ENCODE data around the gene MTR. TPM values are rescaled to one million over a fixed set of nuclear protein-coding genes. Genes with fewer than 3 reads are reported as not detected.

The MTR gene
- polyA plus RNA-seq, 2 donors: 2.4 to 3.6 TPM

DNA sequence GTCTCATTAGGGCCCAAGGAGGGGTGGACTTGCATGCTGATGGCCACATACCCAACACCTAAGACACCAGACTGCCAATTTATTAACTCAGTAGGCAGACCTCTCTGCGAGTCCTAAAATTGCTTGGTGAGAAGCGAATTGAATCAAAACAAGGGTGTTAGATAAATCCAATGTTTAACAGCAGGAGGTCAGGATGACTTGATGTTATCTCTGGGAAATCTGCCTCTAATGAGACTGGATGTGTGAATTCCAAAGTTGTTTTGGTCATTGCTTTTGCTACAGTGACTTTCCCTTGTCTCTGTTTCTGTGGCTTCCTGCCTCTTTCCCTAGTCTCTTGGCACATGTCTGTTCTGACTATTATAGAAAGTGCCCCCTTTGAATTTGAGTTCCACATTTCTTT lies 20.8 kb downstream of the MTR start:
- Histone ChIP-seq H3K27ac (ENCODE audit: low read depth in 2 of 2, low read length in 1 of 2) (no peak overlapping the region), H3K4me1 (ENCODE audit: control insufficient read depth in 2 of 2, insufficient read depth in 2 of 2, low read length in 1 of 2) (no peaks in the 10 kb centered on the region), H3K9me3 (ENCODE audit: control insufficient read depth in 2 of 2, insufficient read depth in 1 of 2, low read depth in 1 of 2, low read length in 1 of 2) (no peaks in the 10 kb centered on the region), H3K27me3 (ENCODE audit: control insufficient read depth in 1 of 2, insufficient read depth in 2 of 2, low read length in 2 of 2) (no peaks in the 10 kb centered on the region), H3K4me3 (ENCODE audit: low read depth in 1 of 2, low read length in 2 of 2) (no peak overlapping the region), H3K36me3 (ENCODE audit: control insufficient read depth in 2 of 2, insufficient read depth in 2 of 2, low read length in 1 of 2) (peaks cover 3 to 5% of the 10 kb centered on the region in 2 donors)
- 88 to 92% methylated on average over 2 of the region's 2 CpGs for WGBS, 2 donors

DNA sequence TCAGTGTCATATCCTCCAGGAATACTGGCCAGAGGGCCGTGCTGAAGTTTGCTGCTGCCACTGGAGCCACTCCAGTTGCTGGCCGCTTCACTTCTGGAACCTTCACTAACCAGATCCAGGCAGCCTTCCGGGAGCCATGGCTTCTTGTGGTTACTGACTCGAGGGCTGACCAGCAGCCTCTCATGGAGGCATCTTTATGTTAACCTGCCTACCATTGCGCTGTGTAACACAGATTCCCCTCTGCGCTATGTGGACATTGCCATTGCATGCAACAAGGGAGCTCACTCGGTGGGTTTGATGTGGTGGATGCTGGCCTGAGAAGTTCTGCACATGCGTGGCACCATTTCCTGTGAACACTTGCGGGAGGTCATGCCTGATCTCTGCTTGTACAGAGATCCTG lies 24.8 kb downstream of the MTR start:
- Histone ChIP-seq H3K4me1 (ENCODE audit: control insufficient read depth in 2 of 2, insufficient read depth in 2 of 2, low read length in 1 of 2) (no peaks in the 10 kb centered on the region), H3K36me3 (ENCODE audit: control insufficient read depth in 2 of 2, insufficient read depth in 2 of 2, low read length in 1 of 2) (peaks cover 3 to 5% of the 10 kb centered on the region in 2 donors), H3K9me3 (ENCODE audit: control insufficient read depth in 2 of 2, insufficient read depth in 1 of 2, low read depth in 1 of 2, low read length in 1 of 2) (no peaks in the 10 kb centered on the region), H3K27me3 (ENCODE audit: control insufficient read depth in 1 of 2, insufficient read depth in 2 of 2, low read length in 2 of 2) (no peaks in the 10 kb centered on the region), H3K27ac (ENCODE audit: low read depth in 2 of 2, low read length in 1 of 2) (no peak overlapping the region), H3K4me3 (ENCODE audit: low read depth in 1 of 2, low read length in 2 of 2) (no peak overlapping the region)
- 94 to 96% methylated on average over 9 of the region's 9 CpGs for WGBS, 2 donors

DNA sequence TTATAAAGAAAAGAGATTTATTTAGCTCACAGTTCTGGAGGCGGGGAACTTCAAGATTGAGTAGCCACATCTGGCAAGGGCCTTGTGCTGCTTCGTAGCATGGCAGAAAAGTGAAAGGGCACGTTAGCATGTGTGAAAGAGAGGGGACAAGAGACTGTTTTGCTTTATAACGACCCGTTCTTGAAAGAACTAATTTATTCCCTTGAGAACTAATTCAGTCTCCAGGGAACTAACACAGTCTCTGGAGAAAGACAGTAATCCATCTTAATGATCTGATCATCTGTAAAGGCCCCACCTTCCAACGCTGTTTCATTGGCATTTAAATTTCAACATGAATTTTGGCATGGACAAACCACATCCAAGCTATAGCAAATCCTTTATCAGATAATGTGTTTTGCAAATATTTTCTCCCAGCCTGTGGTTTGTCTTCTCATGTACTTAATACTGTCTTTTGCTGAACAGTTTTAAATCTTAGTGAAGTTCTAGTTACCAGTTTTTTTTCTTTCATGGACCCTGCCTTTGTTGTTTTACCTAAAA lies 26.1 kb downstream of the MTR start:
- WGBS, 2 donors: 69 to 79% methylated on average over 6 of the region's 6 CpGs
- Histone ChIP-seq H3K27ac (ENCODE audit: low read depth in 2 of 2, low read length in 1 of 2) (no peak overlapping the region), H3K36me3 (ENCODE audit: control insufficient read depth in 2 of 2, insufficient read depth in 2 of 2, low read length in 1 of 2) (peaks cover 5 to 6% of the 10 kb centered on the region in 2 donors)

DNA sequence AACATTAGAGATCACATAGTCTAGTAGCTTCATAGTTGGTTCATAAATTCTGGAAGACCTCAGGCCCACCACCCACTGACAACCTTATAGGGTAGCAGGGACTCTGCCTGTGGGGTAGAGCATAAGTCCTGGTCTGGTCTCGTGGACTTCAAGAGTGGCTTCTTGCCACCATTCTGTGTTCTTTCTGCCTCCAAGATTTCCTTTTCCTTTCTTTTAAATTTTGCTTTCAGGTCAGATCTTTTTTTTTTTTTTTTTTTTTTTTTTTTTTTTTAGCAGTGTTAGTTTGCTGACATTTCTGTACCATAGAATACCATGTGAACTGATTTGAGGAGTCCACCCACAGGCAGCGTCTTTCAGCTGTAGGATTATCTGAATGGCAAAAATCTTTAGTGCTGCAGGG lies 28.5 kb downstream of the MTR start:
- H3K4me3 ChIP-seq (ENCODE audit: low read depth in 1 of 2, low read length in 2 of 2): no peak overlapping the region
- 90 to 95% methylated on average over 2 of the region's 2 CpGs for WGBS, 2 donors
- no peaks in the 10 kb centered on the region for H3K9me3 ChIP-seq (ENCODE audit: control insufficient read depth in 2 of 2, insufficient read depth in 1 of 2, low read depth in 1 of 2, low read length in 1 of 2)
- H3K36me3 ChIP-seq (ENCODE audit: control insufficient read depth in 2 of 2, insufficient read depth in 2 of 2, low read length in 1 of 2): peaks cover 5 to 6% of the 10 kb centered on the region in 2 donors
- no peaks in the 10 kb centered on the region for H3K4me1 ChIP-seq (ENCODE audit: control insufficient read depth in 2 of 2, insufficient read depth in 2 of 2, low read length in 1 of 2)
- no peaks in the 10 kb centered on the region for H3K27me3 ChIP-seq (ENCODE audit: control insufficient read depth in 1 of 2, insufficient read depth in 2 of 2, low read length in 2 of 2)
- H3K27ac ChIP-seq (ENCODE audit: low read depth in 2 of 2, low read length in 1 of 2): no peak overlapping the region

More for the DNA sequence above, 26.1 kb downstream of the MTR start:
- no peaks in the 10 kb centered on the region for H3K27me3 ChIP-seq (ENCODE audit: control insufficient read depth in 1 of 2, insufficient read depth in 2 of 2, low read length in 2 of 2)
- no peaks in the 10 kb centered on the region for H3K9me3 ChIP-seq (ENCODE audit: control insufficient read depth in 2 of 2, insufficient read depth in 1 of 2, low read depth in 1 of 2, low read length in 1 of 2)
- H3K4me1 ChIP-seq (ENCODE audit: control insufficient read depth in 2 of 2, insufficient read depth in 2 of 2, low read length in 1 of 2): no peaks in the 10 kb centered on the region
- H3K4me3 ChIP-seq (ENCODE audit: low read depth in 1 of 2, low read length in 2 of 2): no peak overlapping the region

DNA sequence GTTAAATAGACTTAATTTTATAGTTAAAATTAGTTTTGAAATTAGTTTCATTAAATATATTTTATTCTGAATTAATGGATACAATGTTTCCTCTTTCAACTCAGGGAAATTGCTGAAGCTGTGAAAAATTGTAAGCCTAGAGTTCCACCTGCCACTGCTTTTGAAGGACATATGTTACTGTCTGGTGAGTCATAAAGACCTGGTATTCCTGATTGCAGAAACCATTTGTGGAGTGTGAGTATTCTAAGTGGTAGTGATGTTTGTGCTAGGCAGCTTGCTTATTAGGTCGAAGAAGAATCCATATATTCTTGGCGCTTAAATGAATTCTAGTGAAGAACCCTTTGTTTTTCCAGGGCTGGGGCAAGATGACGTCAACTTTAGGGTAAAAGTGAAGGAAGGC lies 34.0 kb downstream of the MTR start:
- H3K36me3 ChIP-seq (ENCODE audit: control insufficient read depth in 2 of 2, insufficient read depth in 2 of 2, low read length in 1 of 2): peaks cover 9 to 11% of the 10 kb centered on the region in 2 donors
- H3K9me3 ChIP-seq (ENCODE audit: control insufficient read depth in 2 of 2, insufficient read depth in 1 of 2, low read depth in 1 of 2, low read length in 1 of 2): no peaks in the 10 kb centered on the region
- no peak overlapping the region for H3K27ac ChIP-seq (ENCODE audit: low read depth in 2 of 2, low read length in 1 of 2)
- WGBS, 2 donors: 94 to 95% methylated on average over 3 of the region's 3 CpGs
- no peaks in the 10 kb centered on the region for H3K4me1 ChIP-seq (ENCODE audit: control insufficient read depth in 2 of 2, insufficient read depth in 2 of 2, low read length in 1 of 2)
- H3K4me3 ChIP-seq (ENCODE audit: low read depth in 1 of 2, low read length in 2 of 2): no peak overlapping the region
- no peaks in the 10 kb centered on the region for H3K27me3 ChIP-seq (ENCODE audit: control insufficient read depth in 1 of 2, insufficient read depth in 2 of 2, low read length in 2 of 2)

DNA sequence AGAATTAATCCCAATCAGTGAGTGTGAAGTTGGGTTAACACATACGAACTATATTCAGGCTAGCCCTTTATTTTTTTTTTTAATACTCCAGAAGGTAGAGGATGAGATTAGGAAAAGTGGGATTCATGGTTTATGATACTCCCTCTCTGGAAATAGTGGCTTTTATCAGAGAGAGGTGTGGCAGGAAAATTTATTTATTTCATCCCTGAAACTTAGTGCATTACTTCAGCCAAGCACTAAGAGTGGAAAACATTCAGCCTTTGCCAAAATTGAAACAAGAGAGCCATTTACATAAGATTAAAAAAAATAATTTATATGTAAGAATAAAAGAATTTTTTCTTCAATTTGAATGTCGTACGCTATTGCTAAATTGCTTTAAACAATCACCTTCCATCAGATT lies 35.0 kb downstream of the MTR start:
- H3K4me1 ChIP-seq (ENCODE audit: control insufficient read depth in 2 of 2, insufficient read depth in 2 of 2, low read length in 1 of 2): no peaks in the 10 kb centered on the region
- H3K4me3 ChIP-seq (ENCODE audit: low read depth in 1 of 2, low read length in 2 of 2): no peak overlapping the region
- 62 to 81% methylated on average over 3 of the region's 3 CpGs for WGBS, 2 donors
- no peaks in the 10 kb centered on the region for H3K27me3 ChIP-seq (ENCODE audit: control insufficient read depth in 1 of 2, insufficient read depth in 2 of 2, low read length in 2 of 2)
- H3K9me3 ChIP-seq (ENCODE audit: control insufficient read depth in 2 of 2, insufficient read depth in 1 of 2, low read depth in 1 of 2, low read length in 1 of 2): no peaks in the 10 kb centered on the region
- peaks cover 9 to 11% of the 10 kb centered on the region in 2 donors for H3K36me3 ChIP-seq (ENCODE audit: control insufficient read depth in 2 of 2, insufficient read depth in 2 of 2, low read length in 1 of 2)
- no peak overlapping the region for H3K27ac ChIP-seq (ENCODE audit: low read depth in 2 of 2, low read length in 1 of 2)

DNA sequence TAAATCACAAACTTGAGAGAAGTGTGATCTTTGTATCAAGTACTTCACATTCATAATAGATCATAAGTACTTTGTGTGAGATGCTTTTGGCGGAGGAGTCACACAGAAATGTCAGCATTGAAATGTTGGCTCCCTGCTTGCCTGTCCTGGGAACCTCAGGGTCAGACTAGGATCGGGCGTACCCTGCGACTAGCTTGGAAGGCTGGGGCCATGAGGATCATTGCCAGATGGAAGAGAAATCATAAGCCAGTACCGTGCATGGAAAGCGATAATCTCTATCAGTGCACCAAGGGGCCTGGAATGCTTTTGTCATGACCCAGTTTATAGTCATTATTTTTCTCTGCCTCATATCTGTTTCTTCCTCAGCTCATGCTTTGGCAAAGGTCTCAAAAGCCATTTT lies 35.5 kb downstream of the MTR start:
- Histone ChIP-seq H3K27ac (ENCODE audit: low read depth in 2 of 2, low read length in 1 of 2) (no peak overlapping the region), H3K9me3 (ENCODE audit: control insufficient read depth in 2 of 2, insufficient read depth in 1 of 2, low read depth in 1 of 2, low read length in 1 of 2) (no peaks in the 10 kb centered on the region), H3K27me3 (ENCODE audit: control insufficient read depth in 1 of 2, insufficient read depth in 2 of 2, low read length in 2 of 2) (no peaks in the 10 kb centered on the region), H3K4me1 (ENCODE audit: control insufficient read depth in 2 of 2, insufficient read depth in 2 of 2, low read length in 1 of 2) (no peaks in the 10 kb centered on the region), H3K36me3 (ENCODE audit: control insufficient read depth in 2 of 2, insufficient read depth in 2 of 2, low read length in 1 of 2) (peaks cover 8 to 12% of the 10 kb centered on the region in 2 donors), H3K4me3 (ENCODE audit: low read depth in 1 of 2, low read length in 2 of 2) (no peak overlapping the region)
- 85 to 89% methylated on average over 6 of the region's 6 CpGs for WGBS, 2 donors

DNA sequence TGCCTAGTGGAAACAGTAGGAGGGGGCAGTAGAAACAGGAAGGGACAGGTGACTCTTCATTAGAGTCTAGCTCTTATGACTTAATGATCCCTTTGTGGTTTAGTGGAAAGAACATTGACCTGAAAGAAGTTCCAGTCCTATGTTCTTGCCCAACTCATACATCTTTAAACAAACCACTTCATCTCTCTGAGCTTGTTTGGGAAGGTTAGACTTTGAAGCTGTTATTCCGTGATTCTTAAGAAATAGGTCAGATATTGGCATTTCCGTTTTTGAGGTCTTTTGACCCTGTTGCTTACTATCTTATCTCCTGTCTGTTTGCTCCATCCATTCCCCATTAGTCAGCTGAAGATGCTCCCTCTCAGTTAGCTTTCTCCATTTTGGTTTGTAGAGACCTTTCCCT lies 38.5 kb downstream of the MTR start:
- no peak overlapping the region for H3K4me3 ChIP-seq (ENCODE audit: low read depth in 1 of 2, low read length in 2 of 2)
- H3K9me3 ChIP-seq (ENCODE audit: control insufficient read depth in 2 of 2, insufficient read depth in 1 of 2, low read depth in 1 of 2, low read length in 1 of 2): no peaks in the 10 kb centered on the region
- 82 to 94% methylated on average over 2 of the region's 2 CpGs for WGBS, 2 donors
- H3K27me3 ChIP-seq (ENCODE audit: control insufficient read depth in 1 of 2, insufficient read depth in 2 of 2, low read length in 2 of 2): no peaks in the 10 kb centered on the region
- no peaks in the 10 kb centered on the region for H3K4me1 ChIP-seq (ENCODE audit: control insufficient read depth in 2 of 2, insufficient read depth in 2 of 2, low read length in 1 of 2)
- H3K27ac ChIP-seq (ENCODE audit: low read depth in 2 of 2, low read length in 1 of 2): no peak overlapping the region
- H3K36me3 ChIP-seq (ENCODE audit: control insufficient read depth in 2 of 2, insufficient read depth in 2 of 2, low read length in 1 of 2): peaks cover 13 to 17% of the 10 kb centered on the region in 2 donors

DNA sequence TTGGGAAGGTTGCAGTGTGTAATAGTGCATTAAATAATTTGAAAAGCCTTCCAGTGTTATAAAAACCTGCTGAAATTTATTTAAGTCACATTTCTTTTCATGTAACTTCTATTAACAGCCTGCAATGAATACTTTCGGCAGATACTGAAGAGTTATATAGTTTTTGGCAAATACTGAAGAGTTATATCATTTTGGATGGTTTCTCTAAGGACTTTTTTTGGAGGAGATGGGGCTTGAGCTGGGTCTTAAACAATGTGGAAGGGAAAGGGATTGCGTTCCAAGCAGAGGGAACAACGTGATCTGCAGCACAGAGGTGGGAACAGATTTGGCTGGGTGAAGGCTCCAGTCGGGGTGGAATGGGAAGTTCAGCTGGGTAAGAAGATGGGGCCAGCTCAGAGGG lies 39.8 kb downstream of the MTR start:
- Histone ChIP-seq H3K27ac (ENCODE audit: low read depth in 2 of 2, low read length in 1 of 2) (no peak overlapping the region), H3K4me3 (ENCODE audit: low read depth in 1 of 2, low read length in 2 of 2) (no peak overlapping the region), H3K4me1 (ENCODE audit: control insufficient read depth in 2 of 2, insufficient read depth in 2 of 2, low read length in 1 of 2) (no peaks in the 10 kb centered on the region), H3K9me3 (ENCODE audit: control insufficient read depth in 2 of 2, insufficient read depth in 1 of 2, low read depth in 1 of 2, low read length in 1 of 2) (no peaks in the 10 kb centered on the region), H3K27me3 (ENCODE audit: control insufficient read depth in 1 of 2, insufficient read depth in 2 of 2, low read length in 2 of 2) (no peaks in the 10 kb centered on the region), H3K36me3 (ENCODE audit: control insufficient read depth in 2 of 2, insufficient read depth in 2 of 2, low read length in 1 of 2) (peaks cover 9 to 13% of the 10 kb centered on the region in 2 donors)
- 92 to 95% methylated on average over 4 of the region's 4 CpGs for WGBS, 2 donors

DNA sequence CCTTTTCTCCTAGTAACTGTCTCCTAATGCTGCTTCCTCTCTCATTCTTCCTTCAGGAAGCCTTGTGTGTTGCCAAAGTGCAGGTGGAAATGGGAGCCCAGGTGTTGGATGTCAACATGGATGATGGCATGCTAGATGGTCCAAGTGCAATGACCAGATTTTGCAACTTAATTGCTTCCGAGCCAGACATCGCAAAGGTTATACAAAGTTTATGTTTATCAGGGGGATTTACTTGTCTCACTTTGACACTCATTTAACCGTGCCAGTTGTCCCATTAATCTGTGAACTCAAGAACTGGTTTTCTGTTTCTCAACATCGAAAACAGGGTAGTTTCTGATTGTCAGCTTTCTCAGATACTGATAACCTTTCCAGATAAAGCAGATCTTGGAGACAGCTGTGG lies 40.4 kb downstream of the MTR start:
- Histone ChIP-seq H3K36me3 (ENCODE audit: control insufficient read depth in 2 of 2, insufficient read depth in 2 of 2, low read length in 1 of 2) (peaks cover 11 to 16% of the 10 kb centered on the region in 2 donors), H3K9me3 (ENCODE audit: control insufficient read depth in 2 of 2, insufficient read depth in 1 of 2, low read depth in 1 of 2, low read length in 1 of 2) (no peaks in the 10 kb centered on the region), H3K27me3 (ENCODE audit: control insufficient read depth in 1 of 2, insufficient read depth in 2 of 2, low read length in 2 of 2) (no peaks in the 10 kb centered on the region), H3K27ac (ENCODE audit: low read depth in 2 of 2, low read length in 1 of 2) (no peak overlapping the region), H3K4me1 (ENCODE audit: control insufficient read depth in 2 of 2, insufficient read depth in 2 of 2, low read length in 1 of 2) (no peaks in the 10 kb centered on the region), H3K4me3 (ENCODE audit: low read depth in 1 of 2, low read length in 2 of 2) (no peak overlapping the region)
- WGBS, 2 donors: 66 to 70% methylated on average over 4 of the region's 4 CpGs

Measured in esophagus (tissue), 2 donors.